ENCODE measurements around the gene TOM1L2.

Gene TOM1L2

GRCh38 chr17:17985153-17985552 lies 13.0 kb upstream of the TOM1L2 start:
- no peak for TF ChIP-seq CTCF (IDR thresholded peaks at IDR 0.05; ENCODE audit: control insufficient read depth, insufficient read depth, low read depth, low read length, missing control alignments)

GRCh38 chr17:17983776-17984175 lies 11.6 kb upstream of the TOM1L2 start:
- no peak for DNase-seq (ENCODE audit: low read depth)
- H3K4me3 ChIP-seq (ENCODE audit: control insufficient read depth, low read depth, low read length) = no peak overlapping the region
- TF ChIP-seq CTCF (IDR thresholded peaks at IDR 0.05; ENCODE audit: control insufficient read depth, insufficient read depth, low read depth, low read length, missing control alignments) = no peak

More at GRCh38 chr17:17985153-17985552, 13.0 kb upstream of the TOM1L2 start:
- DNase-seq (ENCODE audit: low read depth) = no peak
- no peak overlapping the region for H3K4me3 ChIP-seq (ENCODE audit: control insufficient read depth, low read depth, low read length)

- no peak overlapping the region for H3K4me3 ChIP-seq (ENCODE audit: control insufficient read depth, low read depth, low read length)
- no peak for DNase-seq (ENCODE audit: low read depth)
- TF ChIP-seq CTCF (IDR thresholded peaks at IDR 0.05; ENCODE audit: control insufficient read depth, insufficient read depth, low read depth, low read length, missing control alignments) = no peak
Measured at GRCh38 chr17:17983376-17983775, 11.2 kb upstream of the TOM1L2 start.

GRCh38 chr17:17982801-17983200 lies 10.6 kb upstream of the TOM1L2 start:
- TF ChIP-seq CTCF (IDR thresholded peaks at IDR 0.05; ENCODE audit: control insufficient read depth, insufficient read depth, low read depth, low read length, missing control alignments) = no peak
- DNase-seq (ENCODE audit: low read depth) = no peak
- H3K4me3 ChIP-seq (ENCODE audit: control insufficient read depth, low read depth, low read length) = no peak overlapping the region

- no peak for DNase-seq (ENCODE audit: low read depth)
- H3K4me3 ChIP-seq (ENCODE audit: control insufficient read depth, low read depth, low read length) = no peak overlapping the region
- TF ChIP-seq CTCF (IDR thresholded peaks at IDR 0.05; ENCODE audit: control insufficient read depth, insufficient read depth, low read depth, low read length, missing control alignments) = no peak
Measured at GRCh38 chr17:17981330-17981729, 9.1 kb upstream of the TOM1L2 start.

- no peak for TF ChIP-seq CTCF (IDR thresholded peaks at IDR 0.05; ENCODE audit: control insufficient read depth, insufficient read depth, low read depth, low read length, missing control alignments)
- no peak for DNase-seq (ENCODE audit: low read depth)
- H3K4me3 ChIP-seq (ENCODE audit: control insufficient read depth, low read depth, low read length) = no peak overlapping the region
Measured at GRCh38 chr17:17979778-17980177, 7.6 kb upstream of the TOM1L2 start.
